SK-N-SH treated with all-trans-retinoic acid at 6 μM for 48 hours (cell line): ENCODE measurements around the gene GNAI1.

Experiments used
- ATAC-seq: fragments of 200-7000 bp; cut with Tn5 transposase; 3 replicates; pipeline ENCODE4 v1.9.1; 2020; ENCODE audit warnings: mild to moderate bottlenecking, moderate library complexity
- ARNTL ChIP-seq: fragments of 450-650 bp; formaldehyde crosslinking; IDR thresholded peaks from 2 replicates; pipeline ENCODE4 v1.5.0; 2020; ENCODE audit warnings: low read depth, mild to moderate bottlenecking, moderate library complexity, borderline replicate concordance
- BACH2 ChIP-seq: fragments of 250-450 bp; sonication (Bioruptor Pico); IDR thresholded peaks from 2 replicates; pipeline ENCODE4 v1.9.0; 2021; ENCODE audit warnings: mild to moderate bottlenecking, borderline replicate concordance
- CREB5 ChIP-seq: fragments of 250-450 bp; sonication (Bioruptor Pico); IDR thresholded peaks from 2 replicates; pipeline ENCODE4 v1.5.1; 2020; ENCODE audit warnings: low read depth, mild to moderate bottlenecking, moderate library complexity
- CSDC2 ChIP-seq: fragments of 250-450 bp; sonication (Bioruptor Pico); IDR thresholded peaks from 2 replicates; pipeline ENCODE4 v1.5.0; 2020; ENCODE audit warnings: mild to moderate bottlenecking, moderate library complexity
- ESRRG ChIP-seq: fragments of 250-450 bp; sonication (Bioruptor Pico); IDR thresholded peaks from 2 replicates; pipeline ENCODE4 v1.6.1; 2021; ENCODE audit warnings: mild to moderate bottlenecking
- GLIS3 ChIP-seq: fragments of 250-450 bp; sonication (Bioruptor Pico); IDR thresholded peaks from 2 replicates; pipeline ENCODE4 v1.5.0; 2020; ENCODE audit warnings: mild to moderate bottlenecking, moderate library complexity
- ISL1 ChIP-seq: fragments of 250-450 bp; sonication (Bioruptor Pico); IDR thresholded peaks from 2 replicates; pipeline ENCODE4 v2.1.2; 2022; ENCODE audit warnings: mild to moderate bottlenecking, moderate library complexity
- OSR1 ChIP-seq: fragments of 250-450 bp; sonication (Bioruptor Pico); IDR thresholded peaks from 2 replicates; pipeline ENCODE4 v1.8.0; 2022; ENCODE audit warnings: moderate library complexity, mild to moderate bottlenecking, inconsistent platforms
- POU6F1 ChIP-seq: fragments of 250-450 bp; sonication (Bioruptor Pico); IDR thresholded peaks from 2 replicates; pipeline ENCODE4 v1.8.0; 2021; ENCODE audit warnings: low read depth, mild to moderate bottlenecking, moderate library complexity, borderline replicate concordance
- PPARA ChIP-seq: fragments of 250-450 bp; sonication (Bioruptor Pico); IDR thresholded peaks from 2 replicates; pipeline ENCODE4 v1.5.0; 2020; ENCODE audit warnings: mild to moderate bottlenecking, borderline replicate concordance
- RARB ChIP-seq: fragments of 250-450 bp; sonication (Bioruptor Pico); IDR thresholded peaks from 2 replicates; pipeline ENCODE4 v1.8.0; 2021; ENCODE audit warnings: mild to moderate bottlenecking, moderate library complexity
- SNAI2 ChIP-seq: fragments of 250-450 bp; sonication (Bioruptor Pico); IDR thresholded peaks from 2 replicates; pipeline ENCODE4 v1.5.0; 2020; ENCODE audit warnings: mild to moderate bottlenecking, moderate library complexity
- TCF4 ChIP-seq: fragments of 250-450 bp; sonication (Bioruptor Pico); IDR thresholded peaks from 2 replicates; pipeline ENCODE4 v1.8.0; 2021; ENCODE audit warnings: mild to moderate bottlenecking, moderate library complexity, borderline replicate concordance
- TOX ChIP-seq: fragments of 250-450 bp; sonication (Bioruptor Pico); IDR thresholded peaks from 2 replicates; pipeline ENCODE4 v1.8.0; 2021; ENCODE audit warnings: mild to moderate bottlenecking, moderate library complexity, borderline replicate concordance
- ZC3H10 ChIP-seq: fragments of 250-450 bp; sonication (Bioruptor Pico); IDR thresholded peaks from 2 replicates; pipeline ENCODE4 v1.5.1; 2021; ENCODE audit warnings: mild to moderate bottlenecking, moderate library complexity
- ZFP3 ChIP-seq: fragments of 250-450 bp; sonication (Bioruptor Pico); IDR thresholded peaks from 2 replicates; pipeline ENCODE4 v1.5.0; 2020; ENCODE audit warnings: mild to moderate bottlenecking, moderate library complexity
- ZFP30 ChIP-seq: fragments of 450-650 bp; formaldehyde crosslinking; IDR thresholded peaks from 2 replicates; pipeline ENCODE4 v1.5.0; 2022; ENCODE audit warnings: mild to moderate bottlenecking, moderate library complexity
- ZNF565 ChIP-seq: fragments of 450-650 bp; formaldehyde crosslinking; conservative IDR thresholded peaks from 2 replicates; pipeline ENCODE4 v1.5.0; 2020; ENCODE audit warnings: low read depth, mild to moderate bottlenecking, moderate library complexity
- ZNF70 ChIP-seq: fragments of 450-650 bp; formaldehyde crosslinking; IDR thresholded peaks from 2 replicates; pipeline ENCODE4 v1.5.0; 2020; ENCODE audit warnings: mild to moderate bottlenecking, moderate library complexity
- ZNF8 ChIP-seq: fragments of 450-650 bp; formaldehyde crosslinking; IDR thresholded peaks from 2 replicates; pipeline ENCODE4 v1.5.0; 2020; ENCODE audit warnings: mild to moderate bottlenecking, moderate library complexity
- TF ChIP-seq, protein P1 (sequence below): fragments of 250-450 bp; sonication (Bioruptor Pico); IDR thresholded peaks from 2 replicates; pipeline ENCODE4 v1.5.1; 2021; ENCODE audit warnings: mild to moderate bottlenecking, moderate library complexity
- TF ChIP-seq, protein P2 (sequence below): fragments of 250-450 bp; sonication (Bioruptor Pico); IDR thresholded peaks from 2 replicates; pipeline ENCODE4 v1.5.0; 2020; ENCODE audit warnings: mild to moderate bottlenecking, moderate library complexity
- TF ChIP-seq, protein P3 (sequence below): fragments of 250-450 bp; sonication (Bioruptor Pico); IDR thresholded peaks from 2 replicates; pipeline ENCODE4 v1.8.0; 2020; ENCODE audit warnings: mild to moderate bottlenecking, moderate library complexity, borderline replicate concordance

GNAI1 gene

DNA sequence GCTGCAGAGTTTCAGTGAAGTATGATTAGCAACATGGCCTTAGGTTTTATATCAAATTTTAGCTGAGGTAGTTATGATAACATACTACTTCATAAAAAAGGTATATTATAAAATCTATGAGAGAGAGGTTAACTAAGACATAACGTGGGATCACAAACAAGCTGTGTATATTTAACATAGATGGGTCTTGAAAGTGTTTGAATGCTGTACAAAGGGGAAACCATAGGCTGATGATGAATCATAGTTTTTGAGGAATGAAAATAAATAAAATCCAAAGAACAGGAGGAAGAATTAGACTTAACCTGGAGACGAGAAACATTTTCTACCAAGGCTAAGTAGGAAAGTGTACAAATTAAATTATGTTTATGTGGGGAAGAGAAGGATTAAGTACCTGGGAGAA lies 119.0 kb downstream of the GNAI1 start:
- TF ChIP-seq RARB (no peak), POU6F1 (no peak), ZFP3 (CRISPR knock-in tag) (no peak), PPARA (no peak), TCF4 (CRISPR knock-in tag) (no peak), GLIS3 (CRISPR knock-in tag) (no peak), ZNF8 (no peak), ISL1 (no peak), ESRRG (CRISPR knock-in tag) (no peak), ZFP30 (CRISPR knock-in tag) (no peak), SNAI2 (CRISPR knock-in tag) (no peak), TOX (no peak), ZNF70 (CRISPR knock-in tag) (no peak)
- TF ChIP-seq, protein P1, sequence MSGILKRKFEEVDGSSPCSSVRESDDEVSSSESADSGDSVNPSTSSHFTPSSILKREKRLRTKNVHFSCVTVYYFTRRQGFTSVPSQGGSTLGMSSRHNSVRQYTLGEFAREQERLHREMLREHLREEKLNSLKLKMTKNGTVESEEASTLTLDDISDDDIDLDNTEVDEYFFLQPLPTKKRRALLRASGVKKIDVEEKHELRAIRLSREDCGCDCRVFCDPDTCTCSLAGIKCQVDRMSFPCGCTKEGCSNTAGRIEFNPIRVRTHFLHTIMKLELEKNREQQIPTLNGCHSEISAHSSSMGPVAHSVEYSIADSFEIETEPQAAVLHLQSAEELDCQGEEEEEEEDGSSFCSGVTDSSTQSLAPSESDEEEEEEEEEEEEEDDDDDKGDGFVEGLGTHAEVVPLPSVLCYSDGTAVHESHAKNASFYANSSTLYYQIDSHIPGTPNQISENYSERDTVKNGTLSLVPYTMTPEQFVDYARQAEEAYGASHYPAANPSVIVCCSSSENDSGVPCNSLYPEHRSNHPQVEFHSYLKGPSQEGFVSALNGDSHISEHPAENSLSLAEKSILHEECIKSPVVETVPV (CRISPR knock-in tag), result no peak
- TF ChIP-seq, protein P2, sequence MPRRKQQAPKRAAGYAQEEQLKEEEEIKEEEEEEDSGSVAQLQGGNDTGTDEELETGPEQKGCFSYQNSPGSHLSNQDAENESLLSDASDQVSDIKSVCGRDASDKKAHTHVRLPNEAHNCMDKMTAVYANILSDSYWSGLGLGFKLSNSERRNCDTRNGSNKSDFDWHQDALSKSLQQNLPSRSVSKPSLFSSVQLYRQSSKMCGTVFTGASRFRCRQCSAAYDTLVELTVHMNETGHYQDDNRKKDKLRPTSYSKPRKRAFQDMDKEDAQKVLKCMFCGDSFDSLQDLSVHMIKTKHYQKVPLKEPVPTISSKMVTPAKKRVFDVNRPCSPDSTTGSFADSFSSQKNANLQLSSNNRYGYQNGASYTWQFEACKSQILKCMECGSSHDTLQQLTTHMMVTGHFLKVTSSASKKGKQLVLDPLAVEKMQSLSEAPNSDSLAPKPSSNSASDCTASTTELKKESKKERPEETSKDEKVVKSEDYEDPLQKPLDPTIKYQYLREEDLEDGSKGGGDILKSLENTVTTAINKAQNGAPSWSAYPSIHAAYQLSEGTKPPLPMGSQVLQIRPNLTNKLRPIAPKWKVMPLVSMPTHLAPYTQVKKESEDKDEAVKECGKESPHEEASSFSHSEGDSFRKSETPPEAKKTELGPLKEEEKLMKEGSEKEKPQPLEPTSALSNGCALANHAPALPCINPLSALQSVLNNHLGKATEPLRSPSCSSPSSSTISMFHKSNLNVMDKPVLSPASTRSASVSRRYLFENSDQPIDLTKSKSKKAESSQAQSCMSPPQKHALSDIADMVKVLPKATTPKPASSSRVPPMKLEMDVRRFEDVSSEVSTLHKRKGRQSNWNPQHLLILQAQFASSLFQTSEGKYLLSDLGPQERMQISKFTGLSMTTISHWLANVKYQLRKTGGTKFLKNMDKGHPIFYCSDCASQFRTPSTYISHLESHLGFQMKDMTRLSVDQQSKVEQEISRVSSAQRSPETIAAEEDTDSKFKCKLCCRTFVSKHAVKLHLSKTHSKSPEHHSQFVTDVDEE (CRISPR knock-in tag), result no peak
- ATAC-seq, result no peak

GRCh38 chr7:80255656-80256055 lies 121.0 kb downstream of the GNAI1 start:
- TF ChIP-seq, protein P3, sequence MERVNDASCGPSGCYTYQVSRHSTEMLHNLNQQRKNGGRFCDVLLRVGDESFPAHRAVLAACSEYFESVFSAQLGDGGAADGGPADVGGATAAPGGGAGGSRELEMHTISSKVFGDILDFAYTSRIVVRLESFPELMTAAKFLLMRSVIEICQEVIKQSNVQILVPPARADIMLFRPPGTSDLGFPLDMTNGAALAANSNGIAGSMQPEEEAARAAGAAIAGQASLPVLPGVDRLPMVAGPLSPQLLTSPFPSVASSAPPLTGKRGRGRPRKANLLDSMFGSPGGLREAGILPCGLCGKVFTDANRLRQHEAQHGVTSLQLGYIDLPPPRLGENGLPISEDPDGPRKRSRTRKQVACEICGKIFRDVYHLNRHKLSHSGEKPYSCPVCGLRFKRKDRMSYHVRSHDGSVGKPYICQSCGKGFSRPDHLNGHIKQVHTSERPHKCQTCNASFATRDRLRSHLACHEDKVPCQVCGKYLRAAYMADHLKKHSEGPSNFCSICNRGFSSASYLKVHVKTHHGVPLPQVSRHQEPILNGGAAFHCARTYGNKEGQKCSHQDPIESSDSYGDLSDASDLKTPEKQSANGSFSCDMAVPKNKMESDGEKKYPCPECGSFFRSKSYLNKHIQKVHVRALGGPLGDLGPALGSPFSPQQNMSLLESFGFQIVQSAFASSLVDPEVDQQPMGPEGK (CRISPR knock-in tag), result no peak
- TF ChIP-seq PPARA (no peak), ARNTL (CRISPR knock-in tag) (no peak), RARB (no peak), TCF4 (CRISPR knock-in tag) (no peak), BACH2 (CRISPR knock-in tag) (no peak), CSDC2 (no peak), SNAI2 (CRISPR knock-in tag) (no peak), GLIS3 (CRISPR knock-in tag) (no peak), ZFP3 (CRISPR knock-in tag) (no peak), TOX (no peak), ZNF565 (no peak), ZC3H10 (CRISPR knock-in tag) (no peak), CREB5 (CRISPR knock-in tag) (no peak), OSR1 (CRISPR knock-in tag) (no peak), POU6F1 (no peak), ISL1 (no peak)
- TF ChIP-seq, protein P1 (CRISPR knock-in tag), result no peak
- ATAC-seq, result no peak
